K562 (cell line): ENCODE data around the gene CLK3. TPM values are rescaled to one million over a fixed set of nuclear protein-coding genes. Genes with fewer than 3 reads are reported as not detected.

Source experiments
- BCOR ChIP-seq: fragments of 450-650 bp; IDR thresholded peaks from 2 replicates; pipeline ENCODE4 v1.6.1; 2016
- C11orf30 ChIP-seq: fragments of 450-650 bp; IDR thresholded peaks from 2 replicates; pipeline ENCODE4 v1.6.1; 2016; ENCODE audit warnings: low read depth, mild to moderate bottlenecking
- HDGF ChIP-seq: fragments of 450-650 bp; IDR thresholded peaks from 2 replicates; pipeline ENCODE4 v1.6.1; 2016
- HMG20A ChIP-seq: fragments of 450-650 bp; formaldehyde crosslinking; conservative IDR thresholded peaks from 2 replicates; pipeline ENCODE4 v1.4.0; 2020; ENCODE audit warnings: mild to moderate bottlenecking, mixed read lengths
- NR2F6 ChIP-seq: fragments of 450-650 bp; formaldehyde crosslinking; IDR thresholded peaks from 2 replicates; pipeline ENCODE4 v1.4.0; 2020; ENCODE audit warnings: mild to moderate bottlenecking
- POLR2A ChIP-seq: fragments of 450-650 bp; conservative IDR thresholded peaks from 2 replicates; pipeline ENCODE4 v1.6.1; 2016
- POLR2G ChIP-seq: fragments of 200-400 bp; formaldehyde crosslinking; IDR thresholded peaks from 2 replicates; pipeline ENCODE4 v1.6.1; 2017; ENCODE audit warnings: low read depth, mild to moderate bottlenecking, antibody characterized with exemption, low read length, moderate library complexity
- SMAD3 ChIP-seq: fragments of 450-650 bp; formaldehyde crosslinking; conservative IDR thresholded peaks from 2 replicates; pipeline ENCODE4 v1.4.0; 2020; ENCODE audit warnings: mild to moderate bottlenecking
- TAF9B ChIP-seq: fragments of 450-650 bp; IDR thresholded peaks from 2 replicates; pipeline ENCODE4 v1.6.1; 2018; ENCODE audit warnings: mild to moderate bottlenecking; ENCODE audit not compliant: partially characterized antibody
- polyA plus RNA-seq, 8 experiments: library from polyadenylated mRNA; depleted of rRNA in 4 of 8; stranded (reverse) in 5 of 8; unstranded in 3 of 8; fragments of >200 nt; fragmentation: Nextera tagmentation in 2 of 8; fragmentation: Illumina TruSeq in 1 of 8; extraction: Ambion mirVana in 2 of 8; extraction: Trizol in 1 of 8; gene quantifications; 2 replicates each; pipeline versions ENCODE4 v1.2.1 to v1.2.3, GENCODE V29; 2011 to 2014; ENCODE audit warnings: inconsistent platforms in 1 of 8, missing spikeins in 1 of 8
- total RNA-seq, 7 experiments: library from RNA; depleted of rRNA in 6 of 7; stranded (reverse); fragments of >200 nt in 6 of 7; fragmentation: Illumina TruSeq in 2 of 7; extraction: Trizol in 2 of 7; gene quantifications; 2 replicates each; pipeline versions ENCODE4 v1.2.1 to v1.2.3, GENCODE V29; 2011 to 2021; ENCODE audit warnings: low replicate concordance in 1 of 7
- TF ChIP-seq, protein P1 (sequence below): fragments of 450-650 bp; IDR thresholded peaks from 2 replicates; pipeline ENCODE4 v1.6.1; 2016; ENCODE audit warnings: mild to moderate bottlenecking, moderate library complexity
- TF ChIP-seq, protein P2 (sequence below): fragments of 200-800 bp; sonication (Bioruptor generic); IDR thresholded peaks from 2 replicates; pipeline ENCODE4 v1.6.1; 2017; ENCODE audit warnings: missing genetic modification characterization, missing compliant biosample characterization
- TF ChIP-seq, protein P3 (sequence below): fragments of 450-650 bp; formaldehyde crosslinking; IDR thresholded peaks from 2 replicates; pipeline ENCODE4 v1.4.0; 2022; ENCODE audit warnings: mild to moderate bottlenecking, moderate library complexity

CLK3 gene
- total and polyA plus RNA-seq, 9 of the 15 experiments (the other 6 are each of a cell fraction or from before 2014, with no cell fraction given), result 1.2 to 95.2 (median 51.7) TPM

DNA sequence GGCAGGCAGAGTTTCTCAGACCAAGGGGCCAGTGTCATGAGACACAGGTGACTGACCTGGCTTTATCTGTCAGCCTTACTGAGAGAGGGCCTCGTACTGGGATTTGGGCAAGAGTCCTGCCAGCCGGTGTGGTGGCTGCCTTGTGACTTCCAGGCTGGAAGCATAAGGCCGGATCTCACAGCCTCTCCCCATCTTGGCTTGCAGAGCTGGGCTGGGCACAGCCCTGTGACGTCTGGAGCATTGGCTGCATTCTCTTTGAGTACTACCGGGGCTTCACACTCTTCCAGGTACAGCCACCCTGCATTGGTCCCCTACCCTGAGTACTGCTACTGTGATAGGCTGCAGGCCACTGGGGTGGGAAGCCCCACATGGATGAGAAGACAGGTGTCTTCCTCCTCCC lies 12.1 kb downstream of the CLK3 start (continued):
- TF ChIP-seq, protein P1, sequence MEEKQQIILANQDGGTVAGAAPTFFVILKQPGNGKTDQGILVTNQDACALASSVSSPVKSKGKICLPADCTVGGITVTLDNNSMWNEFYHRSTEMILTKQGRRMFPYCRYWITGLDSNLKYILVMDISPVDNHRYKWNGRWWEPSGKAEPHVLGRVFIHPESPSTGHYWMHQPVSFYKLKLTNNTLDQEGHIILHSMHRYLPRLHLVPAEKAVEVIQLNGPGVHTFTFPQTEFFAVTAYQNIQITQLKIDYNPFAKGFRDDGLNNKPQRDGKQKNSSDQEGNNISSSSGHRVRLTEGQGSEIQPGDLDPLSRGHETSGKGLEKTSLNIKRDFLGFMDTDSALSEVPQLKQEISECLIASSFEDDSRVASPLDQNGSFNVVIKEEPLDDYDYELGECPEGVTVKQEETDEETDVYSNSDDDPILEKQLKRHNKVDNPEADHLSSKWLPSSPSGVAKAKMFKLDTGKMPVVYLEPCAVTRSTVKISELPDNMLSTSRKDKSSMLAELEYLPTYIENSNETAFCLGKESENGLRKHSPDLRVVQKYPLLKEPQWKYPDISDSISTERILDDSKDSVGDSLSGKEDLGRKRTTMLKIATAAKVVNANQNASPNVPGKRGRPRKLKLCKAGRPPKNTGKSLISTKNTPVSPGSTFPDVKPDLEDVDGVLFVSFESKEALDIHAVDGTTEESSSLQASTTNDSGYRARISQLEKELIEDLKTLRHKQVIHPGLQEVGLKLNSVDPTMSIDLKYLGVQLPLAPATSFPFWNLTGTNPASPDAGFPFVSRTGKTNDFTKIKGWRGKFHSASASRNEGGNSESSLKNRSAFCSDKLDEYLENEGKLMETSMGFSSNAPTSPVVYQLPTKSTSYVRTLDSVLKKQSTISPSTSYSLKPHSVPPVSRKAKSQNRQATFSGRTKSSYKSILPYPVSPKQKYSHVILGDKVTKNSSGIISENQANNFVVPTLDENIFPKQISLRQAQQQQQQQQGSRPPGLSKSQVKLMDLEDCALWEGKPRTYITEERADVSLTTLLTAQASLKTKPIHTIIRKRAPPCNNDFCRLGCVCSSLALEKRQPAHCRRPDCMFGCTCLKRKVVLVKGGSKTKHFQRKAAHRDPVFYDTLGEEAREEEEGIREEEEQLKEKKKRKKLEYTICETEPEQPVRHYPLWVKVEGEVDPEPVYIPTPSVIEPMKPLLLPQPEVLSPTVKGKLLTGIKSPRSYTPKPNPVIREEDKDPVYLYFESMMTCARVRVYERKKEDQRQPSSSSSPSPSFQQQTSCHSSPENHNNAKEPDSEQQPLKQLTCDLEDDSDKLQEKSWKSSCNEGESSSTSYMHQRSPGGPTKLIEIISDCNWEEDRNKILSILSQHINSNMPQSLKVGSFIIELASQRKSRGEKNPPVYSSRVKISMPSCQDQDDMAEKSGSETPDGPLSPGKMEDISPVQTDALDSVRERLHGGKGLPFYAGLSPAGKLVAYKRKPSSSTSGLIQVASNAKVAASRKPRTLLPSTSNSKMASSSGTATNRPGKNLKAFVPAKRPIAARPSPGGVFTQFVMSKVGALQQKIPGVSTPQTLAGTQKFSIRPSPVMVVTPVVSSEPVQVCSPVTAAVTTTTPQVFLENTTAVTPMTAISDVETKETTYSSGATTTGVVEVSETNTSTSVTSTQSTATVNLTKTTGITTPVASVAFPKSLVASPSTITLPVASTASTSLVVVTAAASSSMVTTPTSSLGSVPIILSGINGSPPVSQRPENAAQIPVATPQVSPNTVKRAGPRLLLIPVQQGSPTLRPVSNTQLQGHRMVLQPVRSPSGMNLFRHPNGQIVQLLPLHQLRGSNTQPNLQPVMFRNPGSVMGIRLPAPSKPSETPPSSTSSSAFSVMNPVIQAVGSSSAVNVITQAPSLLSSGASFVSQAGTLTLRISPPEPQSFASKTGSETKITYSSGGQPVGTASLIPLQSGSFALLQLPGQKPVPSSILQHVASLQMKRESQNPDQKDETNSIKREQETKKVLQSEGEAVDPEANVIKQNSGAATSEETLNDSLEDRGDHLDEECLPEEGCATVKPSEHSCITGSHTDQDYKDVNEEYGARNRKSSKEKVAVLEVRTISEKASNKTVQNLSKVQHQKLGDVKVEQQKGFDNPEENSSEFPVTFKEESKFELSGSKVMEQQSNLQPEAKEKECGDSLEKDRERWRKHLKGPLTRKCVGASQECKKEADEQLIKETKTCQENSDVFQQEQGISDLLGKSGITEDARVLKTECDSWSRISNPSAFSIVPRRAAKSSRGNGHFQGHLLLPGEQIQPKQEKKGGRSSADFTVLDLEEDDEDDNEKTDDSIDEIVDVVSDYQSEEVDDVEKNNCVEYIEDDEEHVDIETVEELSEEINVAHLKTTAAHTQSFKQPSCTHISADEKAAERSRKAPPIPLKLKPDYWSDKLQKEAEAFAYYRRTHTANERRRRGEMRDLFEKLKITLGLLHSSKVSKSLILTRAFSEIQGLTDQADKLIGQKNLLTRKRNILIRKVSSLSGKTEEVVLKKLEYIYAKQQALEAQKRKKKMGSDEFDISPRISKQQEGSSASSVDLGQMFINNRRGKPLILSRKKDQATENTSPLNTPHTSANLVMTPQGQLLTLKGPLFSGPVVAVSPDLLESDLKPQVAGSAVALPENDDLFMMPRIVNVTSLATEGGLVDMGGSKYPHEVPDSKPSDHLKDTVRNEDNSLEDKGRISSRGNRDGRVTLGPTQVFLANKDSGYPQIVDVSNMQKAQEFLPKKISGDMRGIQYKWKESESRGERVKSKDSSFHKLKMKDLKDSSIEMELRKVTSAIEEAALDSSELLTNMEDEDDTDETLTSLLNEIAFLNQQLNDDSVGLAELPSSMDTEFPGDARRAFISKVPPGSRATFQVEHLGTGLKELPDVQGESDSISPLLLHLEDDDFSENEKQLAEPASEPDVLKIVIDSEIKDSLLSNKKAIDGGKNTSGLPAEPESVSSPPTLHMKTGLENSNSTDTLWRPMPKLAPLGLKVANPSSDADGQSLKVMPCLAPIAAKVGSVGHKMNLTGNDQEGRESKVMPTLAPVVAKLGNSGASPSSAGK, result no peak
- TF ChIP-seq POLR2A, result 0 out of 2 replicates have a peak, but pooled peaks have one; percentile 1
- TF ChIP-seq, protein P2, sequence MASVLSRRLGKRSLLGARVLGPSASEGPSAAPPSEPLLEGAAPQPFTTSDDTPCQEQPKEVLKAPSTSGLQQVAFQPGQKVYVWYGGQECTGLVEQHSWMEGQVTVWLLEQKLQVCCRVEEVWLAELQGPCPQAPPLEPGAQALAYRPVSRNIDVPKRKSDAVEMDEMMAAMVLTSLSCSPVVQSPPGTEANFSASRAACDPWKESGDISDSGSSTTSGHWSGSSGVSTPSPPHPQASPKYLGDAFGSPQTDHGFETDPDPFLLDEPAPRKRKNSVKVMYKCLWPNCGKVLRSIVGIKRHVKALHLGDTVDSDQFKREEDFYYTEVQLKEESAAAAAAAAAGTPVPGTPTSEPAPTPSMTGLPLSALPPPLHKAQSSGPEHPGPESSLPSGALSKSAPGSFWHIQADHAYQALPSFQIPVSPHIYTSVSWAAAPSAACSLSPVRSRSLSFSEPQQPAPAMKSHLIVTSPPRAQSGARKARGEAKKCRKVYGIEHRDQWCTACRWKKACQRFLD (CRISPR knock-in tag), result no peak
- TF ChIP-seq BCOR, result no peak
- no peak for TF ChIP-seq HMG20A (CRISPR knock-in tag)
- no peak for TF ChIP-seq C11orf30
- TF ChIP-seq NR2F6, result no peak
- TF ChIP-seq SMAD3 (CRISPR knock-in tag), result no peak
- TF ChIP-seq POLR2G, result 0 out of 2 replicates have a peak, but pooled peaks have one; percentile 29
- no peak for TF ChIP-seq TAF9B
- no peak for TF ChIP-seq HDGF
- TF ChIP-seq, protein P3, sequence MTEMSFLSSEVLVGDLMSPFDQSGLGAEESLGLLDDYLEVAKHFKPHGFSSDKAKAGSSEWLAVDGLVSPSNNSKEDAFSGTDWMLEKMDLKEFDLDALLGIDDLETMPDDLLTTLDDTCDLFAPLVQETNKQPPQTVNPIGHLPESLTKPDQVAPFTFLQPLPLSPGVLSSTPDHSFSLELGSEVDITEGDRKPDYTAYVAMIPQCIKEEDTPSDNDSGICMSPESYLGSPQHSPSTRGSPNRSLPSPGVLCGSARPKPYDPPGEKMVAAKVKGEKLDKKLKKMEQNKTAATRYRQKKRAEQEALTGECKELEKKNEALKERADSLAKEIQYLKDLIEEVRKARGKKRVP (CRISPR knock-in tag), result no peak
- TF ChIP-seq, all 486 proteins: peak for 2
